ENCODE results near the gene SPATA1.

Gene SPATA1

GRCh38 chr1:84603223-84603622, 97.0 kb downstream of the SPATA1 start:
- no peaks in the 10 kb centered on the region for H3F3A ChIP-seq (ENCODE audit: control insufficient read depth, insufficient read depth)
- H3K79me2 ChIP-seq (ENCODE audit: control insufficient read depth, low read length): no peaks in the 10 kb centered on the region
- no peaks in the 10 kb centered on the region for H3K36me3 ChIP-seq (ENCODE audit: control insufficient read depth, low read length)
- no peaks in the 10 kb centered on the region for H3K4me1 ChIP-seq (ENCODE audit: control insufficient read depth, low read length)
- H3K4me3 ChIP-seq (ENCODE audit: low read length): no peak overlapping the region
- H4K20me1 ChIP-seq (ENCODE audit: control insufficient read depth, insufficient read depth, low read depth, low read length): no peaks in the 10 kb centered on the region
- H3K4me2 ChIP-seq (ENCODE audit: low read length): no peak overlapping the region
- no peak overlapping the region for H3K27ac ChIP-seq (ENCODE audit: low read depth, low read length)
- H3K9me2 ChIP-seq (replicated peaks; ENCODE audit: control insufficient read depth, low read length): no peaks in the 10 kb centered on the region
- TF ChIP-seq CTCF (IDR thresholded peaks at IDR 0.05; ENCODE audit: low read depth, low read length, poor library complexity, severe bottlenecking) (no peak), EZH2phosphoT487 (IDR thresholded peaks at IDR 0.05; ENCODE audit: borderline replicate concordance, low read length) (no peak)
- no peaks in the 10 kb centered on the region for H3K27me3 ChIP-seq (ENCODE audit: control insufficient read depth, low read length)
- H3K9me3 ChIP-seq (ENCODE audit: control insufficient read depth, insufficient read depth, low read length): peaks cover 32% of the 10 kb centered on the region; the same call in 1 of the 2 replicates

- H3K4me2 ChIP-seq (ENCODE audit: low read length): no peak overlapping the region
- H3F3A ChIP-seq (ENCODE audit: control insufficient read depth, insufficient read depth): no peaks in the 10 kb centered on the region
- H3K4me3 ChIP-seq (ENCODE audit: low read length): no peak overlapping the region
- no peaks in the 10 kb centered on the region for H3K27me3 ChIP-seq (ENCODE audit: control insufficient read depth, low read length)
- H3K4me1 ChIP-seq (ENCODE audit: control insufficient read depth, low read length): no peaks in the 10 kb centered on the region
- H3K9me2 ChIP-seq (replicated peaks; ENCODE audit: control insufficient read depth, low read length): no peaks in the 10 kb centered on the region
- TF ChIP-seq CTCF (IDR thresholded peaks at IDR 0.05; ENCODE audit: low read depth, low read length, poor library complexity, severe bottlenecking) (no peak), EZH2phosphoT487 (IDR thresholded peaks at IDR 0.05; ENCODE audit: borderline replicate concordance, low read length) (no peak)
- H3K79me2 ChIP-seq (ENCODE audit: control insufficient read depth, low read length): no peaks in the 10 kb centered on the region
- H4K20me1 ChIP-seq (ENCODE audit: control insufficient read depth, insufficient read depth, low read depth, low read length): no peaks in the 10 kb centered on the region
- H3K27ac ChIP-seq (ENCODE audit: low read depth, low read length): no peak overlapping the region
- peaks cover 32% of the 10 kb centered on the region; the same call in 1 of the 2 replicates for H3K9me3 ChIP-seq (ENCODE audit: control insufficient read depth, insufficient read depth, low read length)
- no peaks in the 10 kb centered on the region for H3K36me3 ChIP-seq (ENCODE audit: control insufficient read depth, low read length)
Measured at GRCh38 chr1:84603941-84604830, 98.0 kb downstream of the SPATA1 start.

DNA sequence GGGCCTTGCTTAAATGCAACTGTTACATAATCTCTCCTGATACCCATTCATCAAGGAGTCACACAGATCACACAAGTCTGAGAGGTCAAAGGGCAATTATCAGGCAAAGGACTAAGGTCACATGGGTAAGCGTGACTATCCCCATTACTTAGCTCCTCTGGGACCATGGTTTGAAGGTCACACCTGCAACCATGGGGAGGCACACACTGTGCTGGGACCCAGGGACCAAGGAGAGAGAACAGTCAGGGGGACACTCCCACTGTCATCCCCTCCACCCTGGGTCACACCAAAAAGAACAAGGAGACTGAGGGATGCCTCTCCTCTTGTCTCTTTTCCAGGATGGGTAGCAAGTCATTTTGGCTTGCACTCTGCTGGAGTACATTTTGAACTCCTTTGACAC, 99.0 kb downstream of the SPATA1 start:
- Histone ChIP-seq H3K27ac (ENCODE audit: low read depth, low read length) (no peak overlapping the region), H3K4me2 (ENCODE audit: low read length) (no peak overlapping the region), H3K9me2 (replicated peaks; ENCODE audit: control insufficient read depth, low read length) (no peaks in the 10 kb centered on the region)

More for the DNA sequence above, 99.0 kb downstream of the SPATA1 start:
- Histone ChIP-seq H3K36me3 (ENCODE audit: control insufficient read depth, low read length) (no peaks in the 10 kb centered on the region), H3F3A (ENCODE audit: control insufficient read depth, insufficient read depth) (no peaks in the 10 kb centered on the region), H3K4me1 (ENCODE audit: control insufficient read depth, low read length) (no peaks in the 10 kb centered on the region), H4K20me1 (ENCODE audit: control insufficient read depth, insufficient read depth, low read depth, low read length) (no peaks in the 10 kb centered on the region), H3K9me3 (ENCODE audit: control insufficient read depth, insufficient read depth, low read length) (peaks cover 32% of the 10 kb centered on the region; the same call in 1 of the 2 replicates), H3K4me3 (ENCODE audit: low read length) (no peak overlapping the region), H3K79me2 (ENCODE audit: control insufficient read depth, low read length) (no peaks in the 10 kb centered on the region), H3K27me3 (ENCODE audit: control insufficient read depth, low read length) (no peaks in the 10 kb centered on the region)
- TF ChIP-seq EZH2phosphoT487 (IDR thresholded peaks at IDR 0.05; ENCODE audit: borderline replicate concordance, low read length): no peak
- TF ChIP-seq CTCF (IDR thresholded peaks at IDR 0.05; ENCODE audit: low read depth, low read length, poor library complexity, severe bottlenecking): no peak
